GM23248 (cell line): ENCODE measurements around the gene TIFAB. TPM values are rescaled to one million over a fixed set of nuclear protein-coding genes. Genes with fewer than 3 reads are reported as not detected.

ENCODE experiments used
- DNase-seq: peaks from one replicate; pipeline ENCODE4 v3.0.0-alpha.2; 2015
- H2AFZ ChIP-seq: fragments of 200-600 bp; sonication (generic); 2 replicates; pipeline ENCODE4 v1.6.1; 2016; ENCODE audit warnings: antibody characterized with exemption
- H3F3A ChIP-seq: fragments of 200-600 bp; sonication (generic); 2 replicates; pipeline ENCODE4 v1.6.1; 2016; ENCODE audit warnings: mild to moderate bottlenecking, antibody characterized with exemption, mixed run types; ENCODE audit not compliant: insufficient read depth
- H3K27ac ChIP-seq: fragments of 200-600 bp; sonication (generic); 2 replicates; pipeline ENCODE4 v1.5.1; 2016; ENCODE audit warnings: mild to moderate bottlenecking
- H3K27me3 ChIP-seq: fragments of 200-600 bp; sonication (generic); replicated peaks from 2 replicates; pipeline ENCODE4 v1.6.1; 2016; ENCODE audit warnings: mild to moderate bottlenecking; ENCODE audit not compliant: insufficient read depth
- H3K36me3 ChIP-seq: fragments of 200-600 bp; sonication (generic); 2 replicates; pipeline ENCODE4 v1.6.1; 2016; ENCODE audit warnings: low read depth, mild to moderate bottlenecking
- H3K4me1 ChIP-seq: fragments of 200-600 bp; sonication (generic); 2 replicates; pipeline ENCODE4 v1.6.1; 2016; ENCODE audit warnings: mild to moderate bottlenecking; ENCODE audit not compliant: insufficient read depth
- H3K4me2 ChIP-seq: fragments of 200-600 bp; sonication (generic); one replicate; pipeline ENCODE4 v1.6.1; 2016; ENCODE audit warnings: mild to moderate bottlenecking; ENCODE audit not compliant: unreplicated experiment
- H3K4me3 ChIP-seq: fragments of 200-600 bp; sonication (generic); 2 replicates; pipeline ENCODE4 v1.5.1; 2016; ENCODE audit warnings: mild to moderate bottlenecking
- H3K79me2 ChIP-seq: fragments of 200-600 bp; sonication (generic); 2 replicates; pipeline ENCODE4 v1.6.1; 2016; ENCODE audit warnings: mild to moderate bottlenecking; ENCODE audit not compliant: insufficient read depth
- H3K9ac ChIP-seq: fragments of 200-600 bp; sonication (generic); 2 replicates; pipeline ENCODE4 v1.6.1; 2016; ENCODE audit warnings: mild to moderate bottlenecking
- H3K9me2 ChIP-seq: fragments of 200-600 bp; sonication (generic); 2 replicates; pipeline ENCODE4 v1.6.1; 2016; ENCODE audit warnings: mixed run types, mild to moderate bottlenecking, moderate library complexity; ENCODE audit not compliant: insufficient read depth
- H3K9me3 ChIP-seq: fragments of 200-600 bp; sonication (generic); one replicate; pipeline ENCODE4 v1.6.1; 2017; ENCODE audit warnings: low read depth
- H4K20me1 ChIP-seq: fragments of 200-600 bp; sonication (generic); 2 replicates; pipeline ENCODE4 v1.6.0; 2016; ENCODE audit not compliant: insufficient read depth
- EZH2 ChIP-seq: fragments of 200-600 bp; sonication (generic); IDR thresholded peaks from 2 replicates; pipeline ENCODE4 v1.6.1; 2018; ENCODE audit warnings: antibody characterized with exemption, mild to moderate bottlenecking; ENCODE audit not compliant: insufficient read depth, poor library complexity, severe bottlenecking
- EZH2phosphoT487 ChIP-seq: fragments of 200-600 bp; sonication (generic); IDR thresholded peaks from 2 replicates; pipeline ENCODE4 v1.6.1; 2018; ENCODE audit warnings: antibody characterized with exemption, moderate library complexity, mild to moderate bottlenecking, low read depth; ENCODE audit not compliant: insufficient read depth
- WGBS, 2 experiments: methylation state at CpG; one replicate each; pipeline ENCODE4 v1.1.6; 2015 to 2017; ENCODE audit warnings: low lambda C conversion rate in 2 of 2, low coverage in 1 of 2; ENCODE audit errors: missing lambda C conversion rate in 2 of 2; 5-methylcytosine and 5-hydroxymethylcytosine counted together
- in situ Hi-C: fragments of 300-500 bp; cut with MboI; formaldehyde crosslinking; loops from 2 replicates; pipeline ENCODE4 v1.15.0; 2020
- polyA plus RNA-seq: library from polyadenylated mRNA; unstranded; fragments of >200 nt; fragmentation: Nextera tagmentation; extraction: Ambion mirVana; gene quantifications from 2 replicates; pipeline ENCODE4 v1.2.1, GENCODE V29; 2016
- total RNA-seq: library from RNA; depleted of rRNA; stranded (reverse); fragments of >200 nt; shearing (Covaris generic); gene quantifications from 2 replicates; pipeline ENCODE4 v1.2.3, GENCODE V29; 2014

The TIFAB gene
- total and polyA plus RNA-seq, 2 experiments from 2014 or later, result not detected

GRCh38 chr5:135478938-135479337, 26.8 kb upstream of the TIFAB start:
- DNase-seq, result no peak
- Histone ChIP-seq H2AFZ (no peak overlapping the region), H3F3A (no peaks in the 10 kb centered on the region), H3K79me2 (no peaks in the 10 kb centered on the region), H3K36me3 (no peaks in the 10 kb centered on the region), H3K4me2 (no peak overlapping the region), H3K9me2 (no peaks in the 10 kb centered on the region), H3K4me1 (no peaks in the 10 kb centered on the region), H3K27ac (no peak overlapping the region), H3K4me3 (no peak overlapping the region), H3K9ac (no peak overlapping the region), H3K27me3 (peaks cover 39% of the 10 kb centered on the region), H3K9me3 (no peaks in the 10 kb centered on the region), H4K20me1 (no peaks in the 10 kb centered on the region)
- in situ Hi-C loops, result no loop called here
- 42 to 67% methylated on average over 4 of the region's 4 CpGs for whole genome bisulfite sequencing, 2 experiments
- TF ChIP-seq EZH2 (no peak), EZH2phosphoT487 (no peak)

GRCh38 chr5:135477613-135478066, 25.5 kb upstream of the TIFAB start:
- H3K4me1 ChIP-seq, result no peaks in the 10 kb centered on the region
- H2AFZ ChIP-seq, result no peak overlapping the region
- H4K20me1 ChIP-seq, result no peaks in the 10 kb centered on the region
- TF ChIP-seq EZH2 (no peak), EZH2phosphoT487 (no peak)
- H3K79me2 ChIP-seq, result no peaks in the 10 kb centered on the region
- in situ Hi-C loops, result no loop called here
- H3K9ac ChIP-seq, result no peak overlapping the region
- H3K27ac ChIP-seq, result no peak overlapping the region
- H3K4me3 ChIP-seq, result no peak overlapping the region
- H3K36me3 ChIP-seq, result no peaks in the 10 kb centered on the region
- no peak for DNase-seq
- H3K4me2 ChIP-seq, result no peak overlapping the region
- WGBS, 2 experiments, result 63 to 64% methylated on average over 14 of the region's 14 CpGs
- H3K9me2 ChIP-seq, result no peaks in the 10 kb centered on the region
- peaks cover 46% of the 10 kb centered on the region for H3K27me3 ChIP-seq
- no peaks in the 10 kb centered on the region for H3K9me3 ChIP-seq
- no peaks in the 10 kb centered on the region for H3F3A ChIP-seq

DNA sequence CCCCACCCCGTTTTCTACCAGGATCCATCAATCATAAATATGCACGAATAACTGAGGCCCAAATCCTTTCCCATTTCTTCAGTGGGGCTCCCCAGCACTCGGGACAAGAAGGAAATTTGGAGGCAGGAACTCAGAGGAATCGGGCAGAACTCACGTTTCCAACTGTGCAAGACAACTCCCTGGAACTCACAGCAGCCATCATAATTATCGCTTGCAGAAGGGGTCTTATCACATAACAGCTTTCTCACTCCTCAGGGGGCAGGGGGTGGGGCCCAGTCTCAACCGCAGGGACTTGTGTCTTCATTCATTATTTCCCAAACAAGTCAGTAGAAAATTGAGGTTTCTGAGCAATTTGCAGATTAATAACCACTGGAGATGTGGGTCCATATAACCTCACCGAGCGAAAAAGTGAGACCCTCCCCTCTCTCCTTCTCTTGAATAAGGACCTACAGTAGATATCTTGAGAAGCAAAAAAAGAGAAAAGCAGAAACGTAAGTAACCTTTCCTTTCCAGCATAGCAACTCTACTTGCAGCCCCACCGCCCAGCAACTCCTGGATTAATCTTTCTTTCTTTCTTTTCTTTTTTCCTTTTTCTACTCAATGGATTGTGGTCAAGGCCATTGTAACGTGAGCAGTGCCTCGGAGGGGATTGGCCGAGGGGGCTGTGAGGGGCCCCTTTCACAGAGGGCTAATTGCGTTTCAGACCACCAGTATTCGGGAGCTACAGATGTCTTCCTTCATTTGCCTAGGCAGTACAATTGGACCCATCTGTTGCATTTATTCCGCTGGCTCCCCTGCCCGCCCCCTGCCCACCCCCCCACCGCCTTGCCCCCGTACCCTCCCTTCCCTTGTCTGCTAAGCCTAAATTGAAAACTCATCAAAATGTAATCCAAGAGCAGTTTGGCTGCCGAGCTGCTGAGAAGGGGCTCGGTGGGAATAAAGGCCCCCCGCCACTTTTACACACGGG, 24.7 kb upstream of the TIFAB start:
- no peak overlapping the region for H3K9ac ChIP-seq
- no peak overlapping the region for H3K27ac ChIP-seq
- H3K4me3 ChIP-seq, result no peak overlapping the region
- no peaks in the 10 kb centered on the region for H3K36me3 ChIP-seq
- no peaks in the 10 kb centered on the region for H3K79me2 ChIP-seq
- TF ChIP-seq EZH2 (no peak), EZH2phosphoT487 (no peak)
- 45 to 47% methylated on average over 24 of the region's 24 CpGs for WGBS, 2 experiments
- no peaks in the 10 kb centered on the region for H3K4me1 ChIP-seq
- no peaks in the 10 kb centered on the region for H3K9me3 ChIP-seq
- H3K9me2 ChIP-seq, result no peaks in the 10 kb centered on the region
- in situ Hi-C loops, result no loop called here
- H3F3A ChIP-seq, result no peaks in the 10 kb centered on the region
- no peaks in the 10 kb centered on the region for H4K20me1 ChIP-seq
- H2AFZ ChIP-seq, result no peak overlapping the region
- no peak for DNase-seq
- H3K27me3 ChIP-seq, result peaks cover 51% of the 10 kb centered on the region
- H3K4me2 ChIP-seq, result no peak overlapping the region

DNA sequence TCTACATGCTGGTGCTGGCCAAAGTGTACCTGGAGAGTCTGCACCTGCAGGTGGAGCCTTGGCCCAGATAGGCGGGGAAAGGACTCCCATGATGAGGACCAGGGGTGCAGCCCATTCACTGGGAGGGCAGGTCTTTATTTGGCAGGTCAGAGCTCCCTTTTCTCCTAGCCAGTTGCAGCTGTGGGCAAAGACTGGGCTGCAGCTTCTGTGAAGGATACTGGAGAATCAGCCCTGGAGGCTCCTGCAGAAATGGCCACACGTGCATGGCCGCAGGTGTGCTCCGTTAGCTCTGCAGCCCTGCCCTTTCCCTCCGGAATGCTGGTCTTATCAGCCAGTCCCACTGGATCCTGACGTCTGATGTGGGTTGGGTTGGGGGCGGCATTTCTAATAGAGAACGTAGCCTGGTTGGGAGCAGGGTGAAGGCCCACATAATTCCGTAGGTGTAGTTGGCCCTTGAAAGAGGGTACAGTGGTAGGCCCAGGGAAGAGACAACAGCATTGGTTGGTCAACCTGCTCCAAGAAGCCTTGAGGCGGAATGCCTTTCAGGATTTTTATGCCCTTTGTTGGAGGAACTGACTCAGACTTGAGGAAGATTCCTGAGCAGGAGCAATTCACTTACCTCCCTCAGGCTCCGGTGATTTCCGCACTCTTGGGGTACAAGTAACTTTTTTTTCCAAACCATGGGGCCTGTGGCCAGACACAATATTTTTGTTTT, 22.0 kb upstream of the TIFAB start:
- no peak overlapping the region for H3K4me2 ChIP-seq
- no peak for DNase-seq
- peaks cover 66% of the 10 kb centered on the region for H3K27me3 ChIP-seq
- H3K4me1 ChIP-seq, result no peaks in the 10 kb centered on the region
- in situ Hi-C loops, result no loop called here
- H4K20me1 ChIP-seq, result no peaks in the 10 kb centered on the region
- H3K4me3 ChIP-seq, result no peak overlapping the region
- H3K79me2 ChIP-seq, result no peaks in the 10 kb centered on the region
- no peaks in the 10 kb centered on the region for H3K9me2 ChIP-seq
- no peak overlapping the region for H2AFZ ChIP-seq
- 67 to 71% methylated on average over 12 of the region's 12 CpGs for WGBS, 2 experiments
- H3F3A ChIP-seq, result no peaks in the 10 kb centered on the region
- no peak for TF ChIP-seq EZH2phosphoT487
- TF ChIP-seq EZH2, result no peak
- H3K36me3 ChIP-seq, result no peaks in the 10 kb centered on the region
- H3K9me3 ChIP-seq, result no peaks in the 10 kb centered on the region
- H3K9ac ChIP-seq, result no peak overlapping the region
- H3K27ac ChIP-seq, result no peak overlapping the region
